ENCODE results near the gene KCNJ12.
"Not testable (repeated sequence)": the region's sequence is repeated elsewhere in the genome, so short reads cannot be mapped to it uniquely, and the experiment has no call there.

DNA sequence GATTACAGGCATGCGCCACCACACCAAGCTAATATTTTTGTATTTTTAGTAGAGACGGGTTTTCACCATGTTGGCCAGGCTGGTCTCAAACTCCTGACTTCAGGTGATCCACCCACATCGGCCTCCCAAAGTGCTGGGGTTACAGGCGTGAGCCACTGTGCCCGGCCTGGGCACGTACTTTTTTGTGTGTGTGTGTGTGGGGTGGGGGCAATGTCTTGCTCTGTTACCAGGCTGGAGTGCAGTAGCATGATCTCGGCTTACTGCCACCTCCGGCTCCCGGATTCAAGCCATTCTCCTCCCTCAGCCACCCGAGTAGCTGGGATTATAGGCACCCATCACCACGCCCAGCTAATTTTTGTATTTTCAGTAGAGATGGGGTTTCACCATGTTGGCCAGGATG, 36.6 kb upstream of the KCNJ12 start:
- TF ChIP-seq SP1 (IDR thresholded peaks at IDR 0.05); L3MBTL2 (conservative IDR thresholded peaks at IDR 0.05); HDGF (IDR thresholded peaks at IDR 0.05; ENCODE audit: borderline replicate concordance); FOXK2 (IDR thresholded peaks at IDR 0.05); SUZ12 (IDR thresholded peaks at IDR 0.05); ELF4 (IDR thresholded peaks at IDR 0.05); TARDBP (IDR thresholded peaks at IDR 0.05); FOXM1 (IDR thresholded peaks at IDR 0.05; ENCODE audit: borderline replicate concordance); LEF1 (IDR thresholded peaks at IDR 0.05; ENCODE audit: borderline replicate concordance); FOXA1 (IDR thresholded peaks at IDR 0.05); BHLHE40 (IDR thresholded peaks at IDR 0.05; ENCODE audit: borderline replicate concordance); PKNOX1 (IDR thresholded peaks at IDR 0.05); NFRKB (IDR thresholded peaks at IDR 0.05); ZNF384 (IDR thresholded peaks at IDR 0.05): not testable (repeated sequence)

Data from HEK293T (cell line).